Adrenal gland (tissue), 12 donors: ENCODE data around the gene RASSF8. TPM values are rescaled to one million over a fixed set of nuclear protein-coding genes. Genes with fewer than 3 reads are reported as not detected.

Source experiments
- DNase-seq, 7 donors: peaks; one replicate each; pipeline ENCODE4 v3.0.0-alpha.2; 2019 to 2020
- H3K27ac ChIP-seq, 5 donors: fragments of 200-600 bp; sonication (generic) in 4 of 5; 1 replicate in 3 of 5; 2 replicates in 2 of 5; pipeline versions ENCODE4 v1.5.1 to v1.8.0; 2016 to 2020; ENCODE audit warnings: mild to moderate bottlenecking in 1 of 5
- H3K27me3 ChIP-seq: fragments of 200-600 bp; 2 replicates; pipeline ENCODE4 v1.8.0; 2021
- H3K36me3 ChIP-seq, 2 donors: fragments of 200-600 bp; replicated peaks in 1 of 2; 1 replicate in 1 of 2; 2 replicates in 1 of 2; pipeline versions ENCODE4 v1.5.1 to v1.8.0; 2018 to 2022
- H3K4me1 ChIP-seq, 2 donors: fragments of 200-600 bp; replicated peaks in 1 of 2; 1 replicate in 1 of 2; 2 replicates in 1 of 2; pipeline versions ENCODE4 v1.5.1 to v1.8.0; 2018 to 2021
- H3K4me3 ChIP-seq, 4 donors: fragments of 200-600 bp; sonication (generic) in 3 of 4; one replicate each; pipeline ENCODE4 v1.5.1; 2016 to 2018
- H3K9me3 ChIP-seq, 3 donors: fragments of 200-600 bp; sonication (generic) in 1 of 3; replicated peaks in 1 of 3; 1 replicate in 2 of 3; 2 replicates in 1 of 3; pipeline versions ENCODE4 v1.5.1 to v1.8.0; 2016 to 2021
- POLR2A ChIP-seq, 2 donors: fragments of 450-650 bp; IDR thresholded peaks; one replicate each; pipeline ENCODE4 v1.6.1; 2017; ENCODE audit warnings: antibody characterized with exemption in 2 of 2, mild to moderate bottlenecking in 2 of 2, moderate library complexity in 1 of 2
- WGBS, 4 donors: extraction: QIAGEN DNeasy Blood & Tissue Kit in 2 of 4; methylation state at CpG; one replicate each; pipeline versions ENCODE4 v1.1.5 to v1.1.7; 2013 to 2017; 5-methylcytosine and 5-hydroxymethylcytosine counted together
- intact Hi-C, 2 donors: fragments of 100-400 bp; cut with DNase I; formaldehyde crosslinking; loops; one replicate each; pipeline versions ENCODE4 v1.14.1 to v1.15.0; 2022 to 2023
- polyA plus RNA-seq, 3 donors: library from polyadenylated mRNA; stranded (reverse); fragments of 200-250 nt in 2 of 3; fragments of 350-450 nt in 1 of 3; fragmentation: Illumina TruSeq in 1 of 3; extraction: RNeasy Lipid Tissue Mini Kit (QIAGEN cat#74804) in 1 of 3; gene quantifications; one replicate each; pipeline ENCODE4 v1.2.3, GENCODE V29; 2013 to 2014
- total RNA-seq, 9 donors: library from RNA; depleted of rRNA in 4 of 9; stranded (reverse); fragments of >200 nt in 4 of 9; fragments of 120-200 nt in 1 of 9; fragmentation: NEBNext Ultra II Directional in 1 of 9; extraction: Animal tissue kit (Norgen Biotek cat#: 25700) in 1 of 9; gene quantifications; one replicate each; pipeline versions ENCODE4 v1.1.0 to v1.2.4, GENCODE V29; 2013 to 2023
- TF ChIP-seq, protein P1 (sequence below), 6 experiments: fragments of 450-650 bp in 4 of 6; fragments of 200-600 bp in 2 of 6; sonication (generic) in 1 of 6; IDR thresholded peaks; 1 replicate in 5 of 6; 2 replicates in 1 of 6; pipeline versions ENCODE4 v1.5.1 to v1.8.0; 2016 to 2021; ENCODE audit warnings: antibody characterized with exemption in 6 of 6, mild to moderate bottlenecking in 2 of 6, moderate library complexity in 1 of 6
- donor health status: healthy with polysubstance abuse.
- donor health status: Bipolar disorder and iron deficiency.
- donor health status: DM: yes; HTN: yes; CAD: no.
- donor health status: DM: no; HTN: no; CAD: no.
- donor health status: DM: no; HTN: no; CAD: no.
- donor health status: DM: yes; HTN: yes; CAD: no.

The RASSF8 gene
- total and polyA plus RNA-seq, 12 donors, result 6.5 to 85.7 (median 43.9) TPM

DNA sequence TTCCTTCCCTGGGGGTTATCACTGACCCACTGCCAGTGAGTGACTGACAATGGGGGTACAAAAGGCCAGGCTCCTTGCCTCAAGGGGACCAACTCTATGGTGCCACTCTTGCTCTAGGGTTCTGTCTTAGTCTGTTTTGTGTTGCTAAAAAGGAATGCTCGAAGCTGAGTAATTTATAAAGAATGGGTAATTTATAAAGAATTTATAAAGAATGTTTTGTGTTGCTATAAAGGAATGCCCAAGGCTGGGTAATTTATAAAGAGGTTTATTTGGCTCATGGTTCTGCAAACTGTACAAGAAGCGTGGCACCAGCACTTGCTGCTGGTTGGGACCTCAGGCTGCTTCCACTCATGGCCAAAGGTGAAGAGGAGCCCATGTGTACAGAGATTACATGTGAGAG is 15.8 kb upstream of the RASSF8 start:
- TF ChIP-seq POLR2A (IDR thresholded peaks at IDR 0.05), result no peak
- TF ChIP-seq, protein P1, sequence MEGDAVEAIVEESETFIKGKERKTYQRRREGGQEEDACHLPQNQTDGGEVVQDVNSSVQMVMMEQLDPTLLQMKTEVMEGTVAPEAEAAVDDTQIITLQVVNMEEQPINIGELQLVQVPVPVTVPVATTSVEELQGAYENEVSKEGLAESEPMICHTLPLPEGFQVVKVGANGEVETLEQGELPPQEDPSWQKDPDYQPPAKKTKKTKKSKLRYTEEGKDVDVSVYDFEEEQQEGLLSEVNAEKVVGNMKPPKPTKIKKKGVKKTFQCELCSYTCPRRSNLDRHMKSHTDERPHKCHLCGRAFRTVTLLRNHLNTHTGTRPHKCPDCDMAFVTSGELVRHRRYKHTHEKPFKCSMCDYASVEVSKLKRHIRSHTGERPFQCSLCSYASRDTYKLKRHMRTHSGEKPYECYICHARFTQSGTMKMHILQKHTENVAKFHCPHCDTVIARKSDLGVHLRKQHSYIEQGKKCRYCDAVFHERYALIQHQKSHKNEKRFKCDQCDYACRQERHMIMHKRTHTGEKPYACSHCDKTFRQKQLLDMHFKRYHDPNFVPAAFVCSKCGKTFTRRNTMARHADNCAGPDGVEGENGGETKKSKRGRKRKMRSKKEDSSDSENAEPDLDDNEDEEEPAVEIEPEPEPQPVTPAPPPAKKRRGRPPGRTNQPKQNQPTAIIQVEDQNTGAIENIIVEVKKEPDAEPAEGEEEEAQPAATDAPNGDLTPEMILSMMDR (IDR thresholded peaks at IDR 0.05), result no peak
- Histone ChIP-seq H3K9me3 (peaks cover 0 to 3% (median 0%) of the 10 kb centered on the region in 3 donors), H3K4me3 (no peak overlapping the region), H3K4me1 (no peaks in the 10 kb centered on the region), H3K27ac (no peak overlapping the region), H3K27me3 (no peaks in the 10 kb centered on the region), H3K36me3 (no peaks in the 10 kb centered on the region)
- DNase-seq, result no peak
- intact Hi-C loops, result no loop called here
- WGBS, 4 donors, result 84 to 91% (median 88%) methylated on average over 2 of the region's 2 CpGs

DNA sequence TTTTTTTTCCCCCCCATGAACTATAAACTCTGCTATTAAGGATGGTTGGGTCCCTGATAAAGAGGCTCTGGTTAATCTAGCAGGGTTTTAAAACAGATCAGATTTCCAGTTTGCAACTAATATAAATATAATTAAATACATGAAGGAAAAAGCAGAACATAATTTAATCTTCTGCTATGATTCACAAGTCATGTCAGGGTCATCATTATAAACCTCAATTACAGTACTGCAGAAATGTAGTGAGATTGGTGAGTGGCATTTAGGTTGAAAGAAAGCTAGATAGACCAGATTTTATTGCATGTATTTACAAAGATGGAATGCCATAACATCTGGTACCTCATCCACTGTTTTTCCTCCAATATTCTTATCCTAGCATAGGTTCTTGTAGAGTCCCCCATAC is 14.5 kb upstream of the RASSF8 start:
- TF ChIP-seq, protein P1 (IDR thresholded peaks at IDR 0.05), result no peak
- TF ChIP-seq POLR2A (IDR thresholded peaks at IDR 0.05), result no peak
- intact Hi-C loops, result no loop called here
- DNase-seq, result no peak
- Histone ChIP-seq H3K27ac (no peak overlapping the region), H3K4me1 (no peaks in the 10 kb centered on the region), H3K9me3 (peaks cover 0 to 3% (median 0%) of the 10 kb centered on the region in 3 donors), H3K4me3 (no peak overlapping the region), H3K27me3 (no peaks in the 10 kb centered on the region), H3K36me3 (no peaks in the 10 kb centered on the region)

DNA sequence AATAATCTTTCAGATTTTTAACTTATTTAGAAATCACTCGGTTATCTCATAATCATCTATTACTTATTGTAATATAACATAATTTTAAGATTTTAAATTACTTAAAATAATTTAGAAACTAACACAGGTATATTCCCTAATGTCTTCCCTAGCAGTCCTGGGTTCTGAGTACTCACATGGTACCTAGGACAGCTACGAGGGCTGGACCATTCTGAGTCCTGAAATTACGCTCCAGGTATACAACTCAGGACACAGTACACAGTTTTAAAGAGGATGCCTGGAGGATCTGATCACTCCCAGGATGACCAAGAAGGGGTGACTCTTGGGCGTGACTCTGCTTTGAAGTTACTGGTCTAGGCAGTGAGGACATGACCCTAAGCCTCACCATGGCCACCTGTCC is 9.1 kb upstream of the RASSF8 start:
- no peaks in the 10 kb centered on the region for H3K36me3 ChIP-seq
- TF ChIP-seq, protein P1 (IDR thresholded peaks at IDR 0.05), result no peak
- no peak for TF ChIP-seq POLR2A (IDR thresholded peaks at IDR 0.05)
- DNase-seq, result no peak
- no peaks in the 10 kb centered on the region for H3K27me3 ChIP-seq
- 80 to 97% (median 93%) methylated on average over 4 of the region's 4 CpGs for whole genome bisulfite sequencing, 4 donors
- H3K27ac ChIP-seq, result no peak overlapping the region
- H3K9me3 ChIP-seq, result peaks cover 0 to 2% (median 0%) of the 10 kb centered on the region in 3 donors
- H3K4me3 ChIP-seq, result no peak overlapping the region
- no peaks in the 10 kb centered on the region for H3K4me1 ChIP-seq
- intact Hi-C loops, result no loop called here

DNA sequence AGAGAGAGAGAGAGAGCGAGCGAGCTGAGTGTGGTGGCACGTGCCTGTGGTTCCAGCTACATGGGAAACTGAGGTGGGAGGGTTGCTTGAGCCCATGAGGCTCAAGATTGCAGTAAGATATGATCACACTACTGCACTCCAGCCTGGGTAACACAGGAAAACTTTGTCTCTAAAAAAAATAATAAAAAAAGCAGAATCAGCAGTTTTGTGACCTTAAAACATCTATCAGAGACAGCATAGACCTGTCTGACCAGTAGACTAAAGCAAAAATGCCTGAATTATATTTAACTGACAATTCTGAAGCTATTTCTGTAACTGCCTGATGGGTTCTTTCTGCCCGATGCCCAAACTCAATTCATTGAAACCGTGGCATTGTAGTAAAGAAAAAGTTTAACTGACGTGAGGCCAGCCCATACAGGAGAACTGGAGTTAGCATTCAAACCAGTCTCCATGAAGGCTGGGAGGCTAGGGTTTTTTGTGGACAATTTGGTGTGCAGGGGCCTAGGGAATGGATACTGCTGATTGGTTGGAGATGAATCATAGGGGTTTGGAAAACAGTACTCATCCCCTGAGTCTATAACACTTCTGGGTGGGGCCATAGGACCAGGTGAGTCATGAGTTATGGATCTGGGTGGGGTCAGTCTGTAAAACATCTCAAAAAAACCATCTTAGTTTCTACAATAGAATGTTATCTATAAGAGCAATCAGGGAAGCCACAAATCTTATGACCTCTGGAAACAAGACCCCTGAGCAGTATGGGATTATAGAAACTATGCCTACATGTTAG is 8.0 kb upstream of the RASSF8 start:
- Histone ChIP-seq H3K27me3 (no peaks in the 10 kb centered on the region), H3K9me3 (no peaks in the 10 kb centered on the region), H3K4me3 (no peak overlapping the region), H3K4me1 (no peaks in the 10 kb centered on the region), H3K36me3 (no peaks in the 10 kb centered on the region), H3K27ac (no peak overlapping the region)
- TF ChIP-seq POLR2A (IDR thresholded peaks at IDR 0.05), result no peak
- TF ChIP-seq, protein P1 (IDR thresholded peaks at IDR 0.05), result no peak
- intact Hi-C loops, result no loop called here
- 95 to 100% (median 98%) methylated on average over 5 to 6 of the region's 6 CpGs for whole genome bisulfite sequencing, 4 donors
- no peak for DNase-seq
